Measurements from ENCODE around the gene SPRN.
"Not testable (repeated sequence)": the region's sequence is repeated elsewhere in the genome, so short reads cannot be mapped to it uniquely, and the experiment has no call there.

SPRN gene, protein sequence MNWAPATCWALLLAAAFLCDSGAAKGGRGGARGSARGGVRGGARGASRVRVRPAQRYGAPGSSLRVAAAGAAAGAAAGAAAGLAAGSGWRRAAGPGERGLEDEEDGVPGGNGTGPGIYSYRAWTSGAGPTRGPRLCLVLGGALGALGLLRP

DNA sequence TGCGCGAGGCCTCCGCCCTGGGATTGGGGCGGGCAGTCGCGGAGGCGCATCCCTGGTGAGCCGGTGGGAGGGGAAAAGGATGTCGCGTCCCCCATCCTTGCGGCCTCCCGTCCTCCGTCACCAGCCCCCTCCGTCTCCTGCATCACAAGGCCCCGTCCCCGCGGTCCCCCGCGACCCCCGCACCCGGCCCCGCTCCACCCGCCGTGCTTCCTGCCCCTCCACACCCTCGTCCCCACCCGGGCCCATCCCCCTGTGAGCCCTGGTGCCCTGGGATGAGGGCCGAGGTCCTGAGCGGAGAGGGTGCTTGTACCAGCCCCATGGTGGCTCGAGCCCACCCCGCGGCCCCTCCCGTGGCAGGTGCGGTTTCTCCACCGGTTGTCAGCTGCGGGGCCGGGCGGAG is at the start of gene SPRN:
SPRN (minus strand) TSS at position 25 of the 400 bp plus-strand sequence. CDS start 944 bp downstream, outside the sequence.
- not testable (repeated sequence) for DNase-seq

DNA sequence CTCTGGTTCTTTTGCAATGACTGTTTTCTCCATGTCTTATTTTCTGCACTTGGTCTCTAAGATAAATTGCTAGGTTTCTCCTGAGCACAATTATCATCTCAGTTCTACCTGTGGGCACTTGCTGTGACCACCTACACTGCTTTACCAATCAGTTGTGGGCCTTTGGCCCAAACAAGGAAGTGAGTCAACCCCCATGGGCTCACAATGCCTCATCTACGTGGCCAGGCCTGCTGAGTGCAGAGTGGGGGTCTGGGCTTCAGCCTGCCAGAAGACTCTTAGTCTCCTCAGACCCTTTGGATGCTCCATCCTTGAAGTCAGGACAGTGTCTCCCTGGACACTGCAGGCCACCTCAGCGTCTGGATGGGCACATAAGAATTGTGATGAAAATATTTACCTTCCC is 49.6 kb upstream of the SPRN start:
- DNase-seq: no peak

DNA sequence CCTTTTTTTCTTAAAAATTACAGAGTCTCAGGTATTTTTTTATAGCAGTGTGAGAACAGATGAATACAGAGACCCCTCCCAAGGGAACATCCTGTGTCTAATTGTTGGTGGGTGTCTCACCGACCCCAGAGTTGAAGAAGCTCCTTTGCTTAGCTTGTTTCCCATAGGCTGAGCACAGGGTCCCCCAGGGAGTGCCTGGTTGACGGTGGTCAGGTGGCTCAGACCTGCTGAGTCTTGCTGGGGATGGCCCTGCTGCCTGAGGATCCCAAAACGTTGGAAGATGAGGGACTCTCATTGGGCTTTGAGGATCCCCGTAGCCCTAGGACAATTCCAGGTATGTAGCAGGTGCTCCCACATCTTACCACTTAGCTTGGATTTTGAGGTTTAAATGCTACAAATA is 48.8 kb upstream of the SPRN start:
- no peak for DNase-seq

DNA sequence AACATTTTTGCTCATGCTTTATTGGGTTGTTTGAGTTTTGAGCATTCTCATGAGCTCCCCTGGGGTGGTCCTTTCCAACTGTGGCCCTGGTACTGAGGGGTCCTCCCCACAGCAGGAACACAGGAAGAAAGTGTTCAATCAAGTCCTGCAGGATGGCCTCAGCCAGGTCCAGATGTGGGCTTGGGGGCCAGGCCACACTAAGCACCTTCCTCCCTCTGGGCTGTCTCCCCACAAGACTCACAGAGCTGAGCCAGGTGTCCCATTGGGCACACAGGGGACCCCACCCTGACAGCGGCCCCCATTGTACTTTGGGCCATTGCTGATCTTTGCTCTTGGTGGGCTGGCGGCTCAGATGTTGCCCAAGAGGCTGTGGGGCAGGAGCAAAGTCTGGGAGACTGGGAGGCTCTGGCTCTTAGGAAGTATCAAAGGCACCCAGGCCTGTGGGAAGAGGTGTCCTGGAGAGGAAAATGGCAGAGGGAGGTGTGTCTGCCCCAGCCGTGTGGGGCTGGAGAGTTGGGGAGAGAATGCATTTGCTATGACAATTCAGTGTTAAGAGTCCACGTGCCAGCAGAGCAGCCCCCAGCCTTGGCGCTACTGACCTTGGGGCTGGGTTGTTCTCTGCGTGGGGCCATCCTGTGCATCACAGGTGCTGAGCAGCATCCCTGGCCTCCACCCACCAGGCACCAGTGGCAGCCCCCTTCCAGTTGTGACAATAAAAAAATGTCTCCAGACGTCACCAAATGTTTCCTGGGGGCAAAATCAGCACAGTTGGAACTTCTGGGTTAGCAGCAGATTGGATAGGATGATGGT is 47.1 kb upstream of the SPRN start:
- no peak for DNase-seq

DNA sequence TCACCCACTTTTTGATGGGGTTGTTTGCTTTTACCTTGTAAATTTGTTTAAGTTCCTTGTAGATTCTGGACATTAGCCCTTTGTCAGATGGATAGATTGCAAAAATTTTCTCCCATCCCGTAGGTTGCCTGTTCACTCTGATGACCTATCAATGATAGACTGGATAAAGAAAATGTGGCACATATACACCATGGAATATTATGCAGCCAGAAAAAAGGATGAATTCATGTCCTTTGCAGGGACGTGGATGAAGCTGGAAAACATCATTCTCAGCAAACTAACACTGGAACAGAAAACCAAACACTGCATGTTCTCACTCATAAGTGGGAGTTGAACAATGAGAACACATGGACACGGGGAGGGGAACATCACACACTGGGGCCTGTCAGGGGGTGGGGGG is 44.8 kb upstream of the SPRN start:
- DNase-seq: not testable (repeated sequence)

DNA sequence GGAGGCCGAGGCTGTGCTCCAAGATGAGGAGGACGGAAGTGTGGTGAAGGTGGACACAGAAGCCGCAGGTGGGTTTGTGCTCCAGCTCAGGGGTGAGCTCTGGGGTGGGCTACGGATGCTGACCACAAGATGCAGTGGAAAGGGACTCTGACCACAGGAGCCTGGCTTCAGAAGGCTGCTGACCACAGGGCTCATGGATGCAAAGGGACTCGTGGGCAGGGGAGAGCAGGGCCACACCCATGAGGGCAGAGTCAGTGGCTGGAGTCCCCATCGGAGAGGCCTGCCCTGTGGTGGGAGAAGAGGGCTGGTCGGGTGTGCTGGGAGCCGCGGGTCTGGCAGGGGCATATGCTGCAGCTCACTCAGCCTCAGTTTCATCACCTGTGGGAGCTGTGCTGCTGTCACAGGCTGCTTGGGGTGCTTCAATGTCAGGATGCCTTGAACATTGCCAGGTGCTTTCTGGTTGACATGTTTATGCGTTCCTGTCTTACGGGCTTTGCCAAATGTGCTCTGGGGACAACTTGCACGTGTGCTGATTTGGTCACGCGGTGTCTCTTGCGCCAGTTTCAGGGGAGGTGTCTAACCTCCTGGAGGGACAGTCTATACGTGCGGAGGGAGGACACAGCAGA is 43.0 kb upstream of the SPRN start:
- DNase-seq: no peak

DNA sequence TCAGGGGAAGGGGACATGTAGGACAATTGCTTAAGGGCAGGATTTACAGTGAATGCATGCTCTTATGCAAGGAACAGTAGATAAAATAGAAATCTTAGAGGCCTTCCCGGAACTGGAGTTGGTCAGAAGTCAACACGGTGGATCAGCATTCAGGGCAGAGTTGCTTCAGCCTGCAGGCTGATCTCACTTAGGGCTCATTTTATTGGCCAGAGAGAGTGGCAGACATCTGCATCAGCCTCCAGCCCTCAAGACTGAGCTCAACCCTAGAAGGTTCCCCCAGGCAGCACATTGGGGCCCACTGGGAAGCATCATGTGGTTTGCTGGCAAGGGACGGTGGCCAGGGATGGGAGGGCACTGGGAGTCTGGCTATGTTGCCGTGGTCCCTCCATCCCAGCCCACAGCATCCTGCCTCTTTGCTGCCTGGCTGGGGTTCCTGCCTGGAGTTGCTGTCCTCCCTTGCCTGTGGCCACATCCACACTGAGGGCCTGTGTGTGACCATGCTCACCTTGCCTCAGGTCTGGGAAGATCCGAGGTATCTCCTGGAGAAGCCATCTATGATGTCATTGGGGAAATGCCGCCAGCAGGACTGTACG is 42.4 kb upstream of the SPRN start:
- DNase-seq: no peak

DNA sequence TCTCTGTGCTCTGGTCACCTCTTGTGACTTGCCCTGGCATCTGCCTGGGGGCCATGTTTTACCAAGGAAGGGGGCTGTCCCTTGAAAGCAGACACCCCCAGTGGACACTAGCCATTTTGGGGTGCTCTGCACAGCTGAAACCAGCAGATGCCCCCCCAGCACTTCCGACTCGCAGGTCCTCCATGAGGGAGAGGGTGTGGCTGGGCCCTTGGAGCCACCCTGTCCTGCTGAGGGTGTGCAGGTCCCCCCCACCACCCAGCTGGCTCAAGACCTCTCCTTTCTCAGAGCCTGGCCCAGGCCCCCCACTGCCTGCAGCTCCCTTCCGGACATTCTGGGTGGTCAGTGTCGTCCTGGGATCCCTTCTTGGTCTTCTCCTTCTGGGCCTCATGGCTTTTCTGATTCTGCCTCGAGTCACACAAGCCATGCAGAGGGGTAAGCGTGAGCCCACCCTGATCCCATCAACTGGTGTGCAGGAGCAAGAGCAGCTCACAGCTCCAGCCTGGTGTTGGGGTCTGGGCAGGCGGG is 41.6 kb upstream of the SPRN start:
- DNase-seq: no peak

DNA sequence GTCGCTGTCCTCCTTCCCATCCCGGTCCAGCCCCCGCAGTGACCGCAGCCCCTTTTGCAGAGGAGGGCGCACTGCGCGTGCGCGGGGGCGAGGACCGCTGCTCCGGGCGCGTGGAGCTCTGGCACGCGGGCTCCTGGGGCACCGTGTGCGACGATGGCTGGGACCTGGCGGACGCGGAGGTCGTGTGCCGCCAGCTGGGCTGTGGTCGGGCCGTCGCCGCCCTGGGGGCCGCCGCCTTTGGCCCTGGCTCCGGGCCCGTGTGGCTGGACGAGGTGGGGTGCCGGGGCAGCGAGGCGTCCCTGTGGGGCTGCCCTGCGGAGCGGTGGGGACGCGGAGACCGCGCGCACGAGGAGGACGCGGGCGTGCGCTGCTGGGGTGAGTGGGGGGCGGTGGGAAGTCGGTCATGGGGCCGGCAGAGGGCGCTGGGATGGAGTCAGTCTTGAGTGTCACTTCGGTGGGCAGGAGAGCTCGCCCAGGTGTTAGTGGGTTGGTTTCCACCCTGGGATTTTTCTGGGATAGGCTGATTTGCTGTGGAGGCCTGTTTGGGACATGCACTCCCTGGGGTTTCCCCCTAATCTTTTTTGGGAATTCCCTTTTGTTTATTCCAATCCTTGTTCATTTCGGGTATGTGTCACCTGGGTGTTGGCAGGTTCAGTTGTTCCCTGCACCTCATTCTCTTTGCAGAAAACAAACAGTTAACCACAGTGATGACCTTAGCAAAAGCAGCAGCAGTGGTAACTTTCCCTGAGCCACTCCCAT is 40.9 kb upstream of the SPRN start:
- no peak for DNase-seq

DNA sequence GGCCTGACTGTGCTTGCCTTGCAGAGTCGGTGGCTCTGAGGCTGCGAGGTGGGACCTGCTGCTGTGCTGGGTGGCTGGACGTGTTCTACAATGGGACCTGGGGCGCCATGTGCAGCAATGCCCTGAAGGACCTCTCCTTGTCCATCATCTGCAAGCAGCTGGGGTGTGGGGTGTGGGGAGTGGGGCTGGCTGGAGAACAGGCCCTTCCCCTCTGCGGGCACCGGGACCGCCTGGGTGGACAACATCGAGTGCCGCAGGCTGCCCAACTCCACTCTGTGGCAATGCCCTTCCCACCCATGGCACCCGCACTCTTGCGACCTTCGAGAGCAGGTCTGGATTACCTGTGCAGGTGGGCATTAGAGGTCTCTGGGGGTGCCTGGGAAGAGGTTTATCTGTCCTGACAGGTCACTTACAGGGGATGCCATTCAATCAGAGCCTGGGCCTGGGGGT is 40.2 kb upstream of the SPRN start:
- DNase-seq: no peak

DNA sequence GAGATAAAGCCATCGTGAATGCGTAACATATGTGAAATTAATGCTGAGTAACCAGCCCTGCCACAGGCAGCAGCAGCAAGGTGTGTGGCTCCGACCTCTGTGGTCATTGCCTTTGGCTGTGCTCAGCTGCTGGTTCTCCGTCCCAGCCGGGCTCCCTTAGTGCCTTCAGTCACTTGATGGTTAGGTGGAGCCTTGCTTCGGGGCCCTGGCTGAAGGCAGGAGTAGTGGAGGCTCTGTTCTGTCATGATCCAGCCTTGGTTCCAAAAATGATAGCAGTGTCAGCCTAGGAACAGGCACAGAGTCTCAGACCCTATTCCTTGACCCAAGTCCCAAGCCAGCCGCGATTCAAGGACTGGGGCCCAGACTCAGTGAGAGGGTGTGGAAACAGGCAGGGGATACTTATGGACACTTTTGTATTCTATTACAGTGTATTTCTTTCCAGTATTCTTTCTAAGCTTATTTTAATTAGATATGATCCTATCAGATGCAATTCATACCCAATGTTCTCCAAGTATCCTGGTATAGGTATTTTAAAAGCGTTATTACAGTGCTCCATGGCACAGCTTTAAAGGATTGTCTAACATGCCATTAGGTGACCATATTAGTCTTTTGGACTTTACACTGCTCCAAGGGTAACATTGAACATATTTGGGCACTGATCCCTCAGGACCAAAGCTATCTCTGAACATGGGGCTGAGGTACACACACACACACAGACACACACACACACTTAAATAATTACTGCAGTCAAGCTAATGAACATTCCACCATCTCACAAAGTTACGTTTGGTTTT is 38.3 kb upstream of the SPRN start:
- no peak for DNase-seq

DNA sequence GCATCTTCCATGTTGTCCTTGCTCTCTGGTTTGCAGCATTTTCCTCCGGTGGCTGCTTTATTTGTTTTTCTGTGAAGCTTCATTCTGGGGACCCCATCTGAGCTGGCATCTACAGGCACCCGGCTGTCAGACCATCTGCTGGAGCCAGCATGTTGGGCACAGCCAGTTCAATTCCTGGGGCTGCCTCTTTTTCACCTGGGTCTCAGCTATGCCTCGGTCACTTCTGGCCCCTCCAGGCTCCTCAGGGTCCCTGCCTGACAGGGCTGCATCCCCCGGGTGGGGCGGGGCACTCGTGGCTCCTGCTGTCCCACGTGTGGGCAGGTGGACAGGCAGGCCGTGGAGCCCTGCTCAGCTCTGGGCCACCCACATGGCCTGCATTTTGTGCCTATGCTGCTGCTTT is 37.4 kb upstream of the SPRN start:
- DNase-seq: no peak

DNA sequence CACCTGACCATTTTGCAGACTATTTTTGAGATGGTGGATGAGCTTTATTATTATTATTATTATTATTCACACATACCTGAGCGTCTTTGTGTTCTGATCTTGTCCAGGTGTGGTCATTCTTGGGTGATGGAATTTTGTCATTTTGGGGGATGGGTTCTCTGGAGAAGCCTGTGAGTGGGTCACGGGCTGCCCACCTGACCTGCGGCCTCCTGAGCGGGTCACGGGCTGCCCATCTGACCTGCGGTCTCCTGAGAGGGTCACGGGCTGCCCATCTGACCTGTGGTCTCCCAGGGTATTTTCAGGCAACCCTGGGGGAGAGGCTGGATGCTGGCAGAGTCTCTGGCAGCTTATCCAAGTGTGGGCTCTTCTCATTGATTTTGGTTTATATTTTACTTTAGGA is 36.6 kb upstream of the SPRN start:
- DNase-seq: no peak

DNA sequence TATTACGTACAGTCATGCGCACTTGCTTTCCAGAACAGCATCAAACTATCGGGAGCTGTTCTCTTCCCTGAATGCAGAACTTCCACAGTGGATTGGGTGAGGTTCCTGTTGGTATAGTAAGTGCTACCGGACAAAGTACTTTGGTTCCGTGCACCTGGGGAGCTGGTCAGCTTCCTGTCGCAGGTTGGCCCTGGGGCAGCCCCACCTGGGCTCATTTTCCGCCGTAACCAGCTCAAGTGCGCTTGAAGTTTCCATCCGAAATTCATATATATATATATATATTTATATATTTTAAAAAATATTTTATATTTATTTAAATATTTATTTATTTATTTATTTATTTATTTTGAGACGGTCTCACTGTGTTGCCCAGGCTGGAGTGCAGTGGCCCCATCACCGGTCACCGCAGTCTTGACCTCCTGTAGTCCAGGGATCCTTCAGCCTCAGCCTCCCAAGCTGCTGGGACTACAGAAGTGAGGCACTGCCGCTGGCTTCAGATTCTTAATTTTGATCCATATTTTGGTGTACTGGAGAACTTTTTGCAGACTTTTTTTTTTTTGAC is 35.9 kb upstream of the SPRN start:
- no peak for DNase-seq

DNA sequence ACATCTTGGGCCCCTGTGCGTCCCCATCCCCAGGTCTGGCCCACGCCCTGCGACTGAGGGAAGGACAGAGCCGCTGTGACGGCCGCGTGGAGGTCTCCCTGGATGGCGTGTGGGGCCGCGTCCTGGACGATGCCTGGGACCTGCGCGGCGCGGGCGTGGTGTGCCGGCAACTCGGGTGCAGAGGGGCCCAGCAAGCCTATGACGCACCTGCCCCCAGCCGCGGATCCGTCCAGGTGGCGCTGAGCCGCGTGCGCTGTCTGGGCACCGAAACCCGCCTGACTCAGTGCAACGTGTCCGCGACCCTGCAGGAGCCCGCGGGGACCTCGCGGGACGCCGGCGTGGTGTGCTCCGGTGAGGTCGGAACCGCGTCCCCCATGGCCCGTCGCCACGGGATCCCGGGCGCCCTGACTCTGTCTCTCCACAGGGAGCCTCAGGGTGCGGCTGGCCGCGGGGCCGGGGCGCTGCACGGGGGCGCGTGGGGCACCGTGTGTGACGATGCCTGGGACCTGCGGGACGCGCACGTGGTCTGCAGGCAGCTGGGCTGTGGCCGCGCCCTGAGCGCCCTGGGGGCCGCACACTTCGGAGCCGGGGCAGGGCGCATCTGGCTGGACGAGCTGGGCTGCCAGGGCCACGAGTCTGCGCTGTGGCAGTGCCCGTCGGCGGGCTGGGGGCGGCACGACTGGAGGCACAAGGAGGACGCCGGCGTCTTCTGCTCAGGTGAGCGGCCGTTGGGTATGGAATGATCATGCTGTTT is 35.2 kb upstream of the SPRN start:
- DNase-seq: no peak

DNA sequence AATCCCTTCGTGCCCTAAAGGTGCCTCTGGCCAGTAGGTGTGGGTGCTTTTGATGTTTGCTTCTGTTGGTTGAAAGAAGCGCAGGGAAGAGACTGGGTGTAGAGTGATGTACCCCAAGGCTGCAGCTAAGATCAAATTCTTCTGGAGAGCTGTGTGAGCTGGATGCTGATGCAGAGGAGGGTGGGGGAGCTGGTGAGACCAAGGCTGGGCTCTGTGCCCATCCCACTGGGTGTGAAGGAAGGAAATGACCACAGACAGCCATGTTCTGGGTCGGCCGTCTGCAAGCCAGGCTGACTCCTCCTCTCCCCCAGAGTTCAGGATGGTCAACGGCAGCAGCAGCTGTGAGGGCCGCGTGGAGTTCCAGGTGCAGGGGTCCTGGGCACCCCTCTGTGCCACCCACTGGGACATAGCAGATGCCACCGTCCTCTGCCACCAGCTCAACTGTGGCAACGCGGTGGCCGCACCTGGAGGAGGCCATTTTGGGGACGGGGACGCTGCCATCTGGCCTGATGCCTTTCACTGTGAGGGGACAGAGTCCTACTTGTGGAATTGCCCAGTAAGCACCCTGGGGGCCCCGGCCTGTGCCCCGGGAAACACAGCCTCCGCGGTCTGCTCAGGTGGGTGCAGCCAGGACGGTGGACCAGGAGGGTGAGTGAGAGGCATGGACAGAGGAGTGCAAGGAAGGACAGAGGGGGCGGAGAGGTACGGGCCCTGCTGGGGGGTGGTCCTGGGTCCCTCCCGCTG is 34.5 kb upstream of the SPRN start:
- DNase-seq: no peak

DNA sequence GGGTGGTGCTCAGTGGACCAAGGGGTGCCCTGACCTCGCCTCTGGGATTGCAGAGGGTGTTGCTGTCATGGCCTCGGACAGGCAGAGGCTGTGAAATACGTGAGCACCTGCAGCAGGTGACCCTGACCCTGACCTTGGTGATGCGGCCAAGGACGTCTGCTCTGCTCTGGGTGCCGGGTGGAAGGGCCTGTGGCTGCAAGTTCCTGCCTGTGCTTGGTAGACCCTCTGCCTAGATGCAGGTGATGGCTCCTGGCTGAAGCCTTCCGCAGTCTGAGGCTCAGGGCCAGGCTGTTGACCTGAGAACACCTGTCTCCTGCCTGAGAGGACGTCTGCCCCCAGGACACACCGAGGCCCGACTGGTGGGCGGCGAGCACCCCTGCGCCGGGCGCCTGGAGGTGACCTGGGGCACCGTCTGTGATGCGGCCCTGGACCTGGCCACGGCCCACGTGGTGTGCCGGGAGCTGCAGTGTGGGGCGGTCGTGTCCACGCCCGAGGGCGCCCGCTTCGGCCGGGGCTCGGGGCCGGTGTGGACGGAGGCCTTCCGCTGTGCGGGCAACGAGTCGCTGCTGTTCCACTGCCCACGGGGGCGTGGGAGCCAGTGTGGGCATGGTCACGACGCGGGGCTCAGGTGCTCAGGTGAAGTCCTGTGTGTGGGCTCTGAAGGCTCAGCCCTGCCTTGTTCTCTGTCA is 33.7 kb upstream of the SPRN start:
- DNase-seq: no peak

DNA sequence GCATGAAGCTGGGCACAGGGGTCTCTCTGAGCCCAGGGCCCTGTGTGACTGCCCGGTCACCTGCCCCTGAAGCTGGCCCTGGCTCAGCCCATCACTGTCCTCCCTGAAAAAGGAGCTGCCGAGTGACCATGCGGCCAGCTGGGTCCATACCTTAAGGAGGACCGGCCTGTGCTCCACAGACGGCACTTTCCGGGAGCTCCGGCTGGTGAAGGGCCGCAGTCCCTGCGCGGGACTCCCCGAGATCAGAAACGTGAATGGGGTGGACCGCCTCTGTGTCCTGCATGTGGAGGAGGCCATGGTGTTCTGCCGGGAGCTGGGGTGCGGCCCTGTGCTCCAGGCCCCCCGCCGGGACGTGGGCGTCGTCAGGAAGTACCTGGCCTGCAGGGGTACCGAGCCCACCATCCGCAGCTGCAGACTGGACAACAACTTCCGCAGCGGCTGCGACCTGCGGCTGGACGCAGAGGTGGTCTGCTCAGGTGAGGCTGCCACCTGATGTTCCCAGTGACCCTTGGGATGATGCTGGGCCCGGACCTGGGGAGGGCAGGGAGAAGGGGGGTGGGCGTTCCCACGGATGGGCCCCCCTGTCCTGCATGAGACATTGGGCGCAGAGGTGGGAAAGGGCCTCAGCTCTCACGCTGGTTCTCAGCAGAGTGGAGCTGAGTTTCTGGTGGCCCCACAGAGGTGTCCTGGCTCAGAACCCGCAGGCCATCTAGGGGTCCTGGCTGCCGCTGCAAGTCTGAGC is 32.8 kb upstream of the SPRN start:
- no peak for DNase-seq
